HEK293 (cell line): ENCODE results near the gene EI24.
A peak's percentile ranks its signal among the peaks of the same experiment; 100 is the strongest.

Experiments
- BCL11B ChIP-seq: fragments of 450-650 bp; formaldehyde crosslinking; IDR thresholded peaks from 2 replicates; pipeline ENCODE4 v1.5.1; 2016; ENCODE audit warnings: low read depth, missing biosample characterization, missing genetic modification characterization
- MYNN ChIP-seq: fragments of 450-650 bp; formaldehyde crosslinking; IDR thresholded peaks from 2 replicates; pipeline ENCODE4 v1.5.1; 2016; ENCODE audit warnings: missing biosample characterization, missing genetic modification characterization, borderline replicate concordance
- SP2 ChIP-seq: fragments of 450-650 bp; formaldehyde crosslinking; IDR thresholded peaks from 2 replicates; pipeline ENCODE4 v1.5.1; 2016; ENCODE audit warnings: missing biosample characterization, missing genetic modification characterization
- TCF7L2 ChIP-seq: IDR thresholded peaks from 2 replicates; pipeline ENCODE4 v1.6.1; 2011; ENCODE audit warnings: low read depth, mild to moderate bottlenecking, inconsistent platforms, low read length, moderate library complexity, borderline replicate concordance
- ZBTB17 ChIP-seq: fragments of 450-650 bp; formaldehyde crosslinking; IDR thresholded peaks from 2 replicates; pipeline ENCODE4 v1.5.1; 2016; ENCODE audit warnings: missing biosample characterization, missing genetic modification characterization
- ZBTB49 ChIP-seq: fragments of 450-650 bp; formaldehyde crosslinking; IDR thresholded peaks from 2 replicates; pipeline ENCODE4 v1.5.1; 2016; ENCODE audit warnings: missing biosample characterization, missing genetic modification characterization, low read depth
- ZBTB7A ChIP-seq: fragments of 450-650 bp; formaldehyde crosslinking; IDR thresholded peaks from 2 replicates; pipeline ENCODE4 v1.5.1; 2016; ENCODE audit warnings: low read depth, missing biosample characterization, missing genetic modification characterization
- ZNF121 ChIP-seq: fragments of 450-650 bp; formaldehyde crosslinking; IDR thresholded peaks from 2 replicates; pipeline ENCODE4 v1.5.1; 2016; ENCODE audit warnings: missing biosample characterization, missing genetic modification characterization
- ZNF138 ChIP-seq: fragments of 450-650 bp; formaldehyde crosslinking; IDR thresholded peaks from 2 replicates; pipeline ENCODE4 v1.5.1; 2016; ENCODE audit warnings: missing biosample characterization, missing genetic modification characterization, borderline replicate concordance
- ZNF239 ChIP-seq: fragments of 450-650 bp; formaldehyde crosslinking; IDR thresholded peaks from 2 replicates; pipeline ENCODE4 v1.5.1; 2016; ENCODE audit warnings: missing biosample characterization, missing genetic modification characterization
- ZNF24 ChIP-seq: fragments of 450-650 bp; formaldehyde crosslinking; IDR thresholded peaks from 2 replicates; pipeline ENCODE4 v1.5.1; 2016; ENCODE audit warnings: missing biosample characterization, missing genetic modification characterization
- ZNF248 ChIP-seq: fragments of 450-650 bp; formaldehyde crosslinking; IDR thresholded peaks from 2 replicates; pipeline ENCODE4 v1.5.1; 2017; ENCODE audit warnings: missing biosample characterization, missing genetic modification characterization
- ZNF274 ChIP-seq, 2 experiments: fragments of 200-500 bp in 1 of 2; fragments of 450-650 bp in 1 of 2; sonication (Bioruptor generic) in 1 of 2; formaldehyde crosslinking in 1 of 2; IDR thresholded peaks; 2 replicates each; pipeline versions ENCODE4 v1.5.1 to v1.6.1; 2014 to 2016; ENCODE audit warnings: borderline replicate concordance in 1 of 2, inconsistent platforms in 1 of 2, low read length in 1 of 2, missing biosample characterization in 1 of 2, missing genetic modification characterization in 1 of 2
- ZNF350 ChIP-seq: fragments of 450-650 bp; formaldehyde crosslinking; IDR thresholded peaks from 2 replicates; pipeline ENCODE4 v1.5.0; 2017; ENCODE audit warnings: missing biosample characterization, mild to moderate bottlenecking, missing genetic modification characterization
- ZNF48 ChIP-seq: fragments of 450-650 bp; formaldehyde crosslinking; IDR thresholded peaks from 2 replicates; pipeline ENCODE4 v1.5.1; 2016; ENCODE audit warnings: missing biosample characterization, missing genetic modification characterization
- ZNF548 ChIP-seq: fragments of 450-650 bp; formaldehyde crosslinking; IDR thresholded peaks from 2 replicates; pipeline ENCODE4 v1.5.1; 2016; ENCODE audit warnings: missing biosample characterization, missing genetic modification characterization
- ZNF561 ChIP-seq: fragments of 450-650 bp; IDR thresholded peaks from 2 replicates; pipeline ENCODE4 v1.5.1; 2018; ENCODE audit warnings: missing biosample characterization, missing genetic modification characterization, borderline replicate concordance
- ZNF623 ChIP-seq: fragments of 450-650 bp; formaldehyde crosslinking; IDR thresholded peaks from 2 replicates; pipeline ENCODE4 v1.5.1; 2016; ENCODE audit warnings: missing biosample characterization, missing genetic modification characterization
- ZNF624 ChIP-seq: fragments of 450-650 bp; formaldehyde crosslinking; IDR thresholded peaks from 2 replicates; pipeline ENCODE4 v1.5.1; 2017; ENCODE audit warnings: missing biosample characterization, missing genetic modification characterization
- ZNF654 ChIP-seq: fragments of 450-650 bp; formaldehyde crosslinking; IDR thresholded peaks from 2 replicates; pipeline ENCODE4 v1.5.1; 2016; ENCODE audit warnings: low read depth, missing biosample characterization, missing genetic modification characterization
- ZNF830 ChIP-seq: fragments of 450-650 bp; IDR thresholded peaks from 2 replicates; pipeline ENCODE4 v1.5.0; 2018; ENCODE audit warnings: missing biosample characterization, missing genetic modification characterization, low read depth, mild to moderate bottlenecking, moderate library complexity
- ZNF843 ChIP-seq: fragments of 450-650 bp; formaldehyde crosslinking; IDR thresholded peaks from 2 replicates; pipeline ENCODE4 v1.5.1; 2016; ENCODE audit warnings: missing biosample characterization, missing genetic modification characterization
- TF ChIP-seq, protein P1 (sequence below): fragments of 450-650 bp; formaldehyde crosslinking; IDR thresholded peaks from 2 replicates; pipeline ENCODE4 v1.5.1; 2016; ENCODE audit warnings: missing biosample characterization, missing genetic modification characterization, borderline replicate concordance
- TF ChIP-seq, protein P2 (sequence below): fragments of 450-650 bp; formaldehyde crosslinking; IDR thresholded peaks from 2 replicates; pipeline ENCODE4 v1.5.1; 2017; ENCODE audit warnings: missing biosample characterization, missing genetic modification characterization
- TF ChIP-seq, protein P3 (sequence below): fragments of 450-650 bp; formaldehyde crosslinking; optimal IDR thresholded peaks from 2 replicates; pipeline ENCODE3; 2016; ENCODE audit warnings: missing biosample characterization, mild to moderate bottlenecking, missing genetic modification characterization
- TF ChIP-seq, protein P4 (sequence below): fragments of 450-650 bp; formaldehyde crosslinking; IDR thresholded peaks from 2 replicates; pipeline ENCODE4 v1.5.1; 2016; ENCODE audit warnings: missing biosample characterization, missing genetic modification characterization

Gene EI24

GRCh38 chr11:125592305-125593113 is 23.2 kb downstream of the EI24 start, which contains the start of gene STT3A (continued):
- no peak; the same call in none of the 2 replicates for TF ChIP-seq ZBTB17
- no peak for TF ChIP-seq MYNN
- TF ChIP-seq ZNF843 (tag by site-specific recombination), result no peak
- no peak for TF ChIP-seq ZNF624 (tag by site-specific recombination)
- no peak for TF ChIP-seq ZNF248 (tag by site-specific recombination)
- TF ChIP-seq ZNF623 (tag by site-specific recombination), result no peak
- TF ChIP-seq ZNF548, result no peak
- TF ChIP-seq ZNF561 (tag by site-specific recombination), result peak; percentile 84; the same call in 1 of the 2 replicates
- no peak for TF ChIP-seq TCF7L2
- TF ChIP-seq ZNF24 (tag by site-specific recombination), result peak; percentile 63; the same call in 1 of the 2 replicates
- TF ChIP-seq ZBTB49 (tag by site-specific recombination), result no peak
- no peak for TF ChIP-seq ZNF654
- TF ChIP-seq ZBTB7A, result no peak
- TF ChIP-seq, protein P1, sequence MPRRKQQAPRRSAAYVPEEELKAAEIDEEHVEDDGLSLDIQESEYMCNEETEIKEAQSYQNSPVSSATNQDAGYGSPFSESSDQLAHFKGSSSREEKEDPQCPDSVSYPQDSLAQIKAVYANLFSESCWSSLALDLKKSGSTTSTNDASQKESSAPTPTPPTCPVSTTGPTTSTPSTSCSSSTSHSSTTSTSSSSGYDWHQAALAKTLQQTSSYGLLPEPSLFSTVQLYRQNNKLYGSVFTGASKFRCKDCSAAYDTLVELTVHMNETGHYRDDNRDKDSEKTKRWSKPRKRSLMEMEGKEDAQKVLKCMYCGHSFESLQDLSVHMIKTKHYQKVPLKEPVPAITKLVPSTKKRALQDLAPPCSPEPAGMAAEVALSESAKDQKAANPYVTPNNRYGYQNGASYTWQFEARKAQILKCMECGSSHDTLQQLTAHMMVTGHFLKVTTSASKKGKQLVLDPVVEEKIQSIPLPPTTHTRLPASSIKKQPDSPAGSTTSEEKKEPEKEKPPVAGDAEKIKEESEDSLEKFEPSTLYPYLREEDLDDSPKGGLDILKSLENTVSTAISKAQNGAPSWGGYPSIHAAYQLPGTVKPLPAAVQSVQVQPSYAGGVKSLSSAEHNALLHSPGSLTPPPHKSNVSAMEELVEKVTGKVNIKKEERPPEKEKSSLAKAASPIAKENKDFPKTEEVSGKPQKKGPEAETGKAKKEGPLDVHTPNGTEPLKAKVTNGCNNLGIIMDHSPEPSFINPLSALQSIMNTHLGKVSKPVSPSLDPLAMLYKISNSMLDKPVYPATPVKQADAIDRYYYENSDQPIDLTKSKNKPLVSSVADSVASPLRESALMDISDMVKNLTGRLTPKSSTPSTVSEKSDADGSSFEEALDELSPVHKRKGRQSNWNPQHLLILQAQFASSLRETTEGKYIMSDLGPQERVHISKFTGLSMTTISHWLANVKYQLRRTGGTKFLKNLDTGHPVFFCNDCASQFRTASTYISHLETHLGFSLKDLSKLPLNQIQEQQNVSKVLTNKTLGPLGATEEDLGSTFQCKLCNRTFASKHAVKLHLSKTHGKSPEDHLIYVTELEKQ (tag by site-specific recombination), result no peak
- TF ChIP-seq ZNF830 (tag by site-specific recombination), result no peak
- TF ChIP-seq, protein P2, sequence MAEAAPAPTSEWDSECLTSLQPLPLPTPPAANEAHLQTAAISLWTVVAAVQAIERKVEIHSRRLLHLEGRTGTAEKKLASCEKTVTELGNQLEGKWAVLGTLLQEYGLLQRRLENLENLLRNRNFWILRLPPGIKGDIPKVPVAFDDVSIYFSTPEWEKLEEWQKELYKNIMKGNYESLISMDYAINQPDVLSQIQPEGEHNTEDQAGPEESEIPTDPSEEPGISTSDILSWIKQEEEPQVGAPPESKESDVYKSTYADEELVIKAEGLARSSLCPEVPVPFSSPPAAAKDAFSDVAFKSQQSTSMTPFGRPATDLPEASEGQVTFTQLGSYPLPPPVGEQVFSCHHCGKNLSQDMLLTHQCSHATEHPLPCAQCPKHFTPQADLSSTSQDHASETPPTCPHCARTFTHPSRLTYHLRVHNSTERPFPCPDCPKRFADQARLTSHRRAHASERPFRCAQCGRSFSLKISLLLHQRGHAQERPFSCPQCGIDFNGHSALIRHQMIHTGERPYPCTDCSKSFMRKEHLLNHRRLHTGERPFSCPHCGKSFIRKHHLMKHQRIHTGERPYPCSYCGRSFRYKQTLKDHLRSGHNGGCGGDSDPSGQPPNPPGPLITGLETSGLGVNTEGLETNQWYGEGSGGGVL (tag by site-specific recombination), result no peak
- TF ChIP-seq SP2 (tag by site-specific recombination), result peak; percentile 96
- TF ChIP-seq, protein P3, sequence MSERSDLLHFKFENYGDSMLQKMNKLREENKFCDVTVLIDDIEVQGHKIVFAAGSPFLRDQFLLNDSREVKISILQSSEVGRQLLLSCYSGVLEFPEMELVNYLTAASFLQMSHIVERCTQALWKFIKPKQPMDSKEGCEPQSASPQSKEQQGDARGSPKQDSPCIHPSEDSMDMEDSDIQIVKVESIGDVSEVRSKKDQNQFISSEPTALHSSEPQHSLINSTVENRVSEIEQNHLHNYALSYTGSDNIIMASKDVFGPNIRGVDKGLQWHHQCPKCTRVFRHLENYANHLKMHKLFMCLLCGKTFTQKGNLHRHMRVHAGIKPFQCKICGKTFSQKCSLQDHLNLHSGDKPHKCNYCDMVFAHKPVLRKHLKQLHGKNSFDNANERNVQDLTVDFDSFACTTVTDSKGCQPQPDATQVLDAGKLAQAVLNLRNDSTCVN (tag by site-specific recombination), result peak; percentile 69
- TF ChIP-seq ZNF274 (IDR thresholded peaks at IDR 0.05; ENCODE audit: low read length), result no peak
- no peak for TF ChIP-seq ZNF274 (tag by site-specific recombination; IDR thresholded peaks at IDR 0.05; ENCODE audit: borderline replicate concordance)
- TF ChIP-seq BCL11B (tag by site-specific recombination), result no peak
- no peak for TF ChIP-seq ZNF48 (tag by site-specific recombination)
- TF ChIP-seq, protein P4, sequence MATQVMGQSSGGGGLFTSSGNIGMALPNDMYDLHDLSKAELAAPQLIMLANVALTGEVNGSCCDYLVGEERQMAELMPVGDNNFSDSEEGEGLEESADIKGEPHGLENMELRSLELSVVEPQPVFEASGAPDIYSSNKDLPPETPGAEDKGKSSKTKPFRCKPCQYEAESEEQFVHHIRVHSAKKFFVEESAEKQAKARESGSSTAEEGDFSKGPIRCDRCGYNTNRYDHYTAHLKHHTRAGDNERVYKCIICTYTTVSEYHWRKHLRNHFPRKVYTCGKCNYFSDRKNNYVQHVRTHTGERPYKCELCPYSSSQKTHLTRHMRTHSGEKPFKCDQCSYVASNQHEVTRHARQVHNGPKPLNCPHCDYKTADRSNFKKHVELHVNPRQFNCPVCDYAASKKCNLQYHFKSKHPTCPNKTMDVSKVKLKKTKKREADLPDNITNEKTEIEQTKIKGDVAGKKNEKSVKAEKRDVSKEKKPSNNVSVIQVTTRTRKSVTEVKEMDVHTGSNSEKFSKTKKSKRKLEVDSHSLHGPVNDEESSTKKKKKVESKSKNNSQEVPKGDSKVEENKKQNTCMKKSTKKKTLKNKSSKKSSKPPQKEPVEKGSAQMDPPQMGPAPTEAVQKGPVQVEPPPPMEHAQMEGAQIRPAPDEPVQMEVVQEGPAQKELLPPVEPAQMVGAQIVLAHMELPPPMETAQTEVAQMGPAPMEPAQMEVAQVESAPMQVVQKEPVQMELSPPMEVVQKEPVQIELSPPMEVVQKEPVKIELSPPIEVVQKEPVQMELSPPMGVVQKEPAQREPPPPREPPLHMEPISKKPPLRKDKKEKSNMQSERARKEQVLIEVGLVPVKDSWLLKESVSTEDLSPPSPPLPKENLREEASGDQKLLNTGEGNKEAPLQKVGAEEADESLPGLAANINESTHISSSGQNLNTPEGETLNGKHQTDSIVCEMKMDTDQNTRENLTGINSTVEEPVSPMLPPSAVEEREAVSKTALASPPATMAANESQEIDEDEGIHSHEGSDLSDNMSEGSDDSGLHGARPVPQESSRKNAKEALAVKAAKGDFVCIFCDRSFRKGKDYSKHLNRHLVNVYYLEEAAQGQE, result peak; percentile 30; the same call in 1 of the 2 replicates
- TF ChIP-seq ZNF350 (tag by site-specific recombination), result no peak
- no peak for TF ChIP-seq ZNF239 (tag by site-specific recombination)
- TF ChIP-seq ZNF121, result no peak
- TF ChIP-seq ZNF138, result no peak
